PC-3 (cell line): ENCODE results near the gene EMC8. TPM values are rescaled to one million over a fixed set of nuclear protein-coding genes. Genes with fewer than 3 reads are reported as not detected.

Experiments
- ATAC-seq: fragments of 200-7000 bp; cut with Tn5 transposase; 2 replicates; pipeline ENCODE4 v1.9.1; 2020; ENCODE audit warnings: mild to moderate bottlenecking, moderate library complexity
- BruUV-seq: library from RNA; stranded (reverse); fragments of 400-500 nt; replicated peaks from 2 replicates; lab custom pipeline; 2021; lab: Mats Ljungman, UMichigan
- CTCF ChIA-PET: fragments of 300-600 bp; sonication (Branson Sonifier 250); formaldehyde crosslinking; loops from one replicate; lab custom pipeline; 2022; ENCODE audit warnings: antibody characterized with exemption; lab: Charles Lee
- POLR2A ChIA-PET: fragments of 300-600 bp; sonication (Branson Sonifier 250); formaldehyde crosslinking; loops from one replicate; lab custom pipeline; 2022; ENCODE audit warnings: antibody characterized with exemption; ENCODE audit not compliant: unreplicated experiment; lab: Charles Lee
- DNase-seq: peaks from one replicate; pipeline ENCODE4 v3.0.0-alpha.2; 2015
- H2AFZ ChIP-seq: fragments of 300-600 bp; sonication (generic); 2 replicates; pipeline ENCODE4 v1.6.0; 2016; ENCODE audit warnings: antibody characterized with exemption, low read length
- H3F3A ChIP-seq: fragments of 300-600 bp; sonication (generic); one replicate; pipeline ENCODE4 v1.6.0; 2017; ENCODE audit warnings: antibody characterized with exemption, low read length, control low read depth, mild to moderate bottlenecking; ENCODE audit not compliant: unreplicated experiment
- H3K27ac ChIP-seq: fragments of 300-600 bp; sonication (generic); 2 replicates; pipeline ENCODE4 v1.5.1; 2016; ENCODE audit warnings: mild to moderate bottlenecking, low read length
- H3K27me3 ChIP-seq: fragments of 300-600 bp; sonication (generic); 2 replicates; pipeline ENCODE4 v1.6.1; 2016; ENCODE audit warnings: low read length, mixed read lengths
- H3K36me3 ChIP-seq: fragments of 300-600 bp; sonication (generic); 2 replicates; pipeline ENCODE4 v1.6.1; 2016; ENCODE audit warnings: low read depth, mixed run types, low read length, mixed read lengths
- H3K4me1 ChIP-seq: fragments of 300-600 bp; sonication (generic); 2 replicates; pipeline ENCODE4 v1.5.1; 2016; ENCODE audit warnings: low read length; ENCODE audit not compliant: insufficient read depth
- H3K4me2 ChIP-seq: fragments of 300-600 bp; sonication (generic); 2 replicates; pipeline ENCODE4 v1.6.0; 2016; ENCODE audit warnings: low read length
- H3K4me3 ChIP-seq: fragments of 300-600 bp; sonication (generic); 2 replicates; pipeline ENCODE4 v1.5.1; 2016; ENCODE audit warnings: mild to moderate bottlenecking, low read length, mixed read lengths
- H3K79me2 ChIP-seq: fragments of 300-600 bp; sonication (generic); 2 replicates; pipeline ENCODE4 v1.6.1; 2017; ENCODE audit warnings: low read length, mixed read lengths
- H3K9ac ChIP-seq: fragments of 300-600 bp; sonication (generic); 2 replicates; pipeline ENCODE4 v1.6.0; 2016; ENCODE audit warnings: mild to moderate bottlenecking, low read length
- H3K9me2 ChIP-seq: fragments of 300-600 bp; sonication (generic); replicated peaks from 2 replicates; pipeline ENCODE4 v1.6.1; 2016; ENCODE audit warnings: mixed run types, low read length, mixed read lengths
- H3K9me3 ChIP-seq: fragments of 300-600 bp; sonication (generic); 2 replicates; pipeline ENCODE4 v1.6.1; 2016; ENCODE audit warnings: low read length, mixed read lengths
- H4K20me1 ChIP-seq: fragments of 300-600 bp; sonication (generic); 2 replicates; pipeline ENCODE4 v1.6.1; 2016; ENCODE audit warnings: low read length, mixed read lengths
- CTCF ChIP-seq: fragments of 300-600 bp; sonication (generic); conservative IDR thresholded peaks from 2 replicates; pipeline ENCODE4 v1.5.1; 2017; ENCODE audit warnings: antibody characterized with exemption, low read depth, mild to moderate bottlenecking, low read length
- EZH2 ChIP-seq: fragments of 300-600 bp; sonication (generic); IDR thresholded peaks from one replicate; pipeline ENCODE4 v1.6.1; 2017; ENCODE audit warnings: antibody characterized with exemption, mild to moderate bottlenecking, low read length; ENCODE audit not compliant: unreplicated experiment
- EZH2phosphoT487 ChIP-seq: fragments of 300-600 bp; sonication (generic); IDR thresholded peaks from 2 replicates; pipeline ENCODE4 v1.6.1; 2018; ENCODE audit warnings: mild to moderate bottlenecking, antibody characterized with exemption, low read length, borderline replicate concordance
- intact Hi-C: fragments of 100-400 bp; cut with micrococcal nuclease; formaldehyde crosslinking; loops from 2 replicates; pipeline ENCODE4 v1.9.0; 2023
- total RNA-seq: library from RNA; depleted of rRNA; stranded (reverse); fragments of >200 nt; gene quantifications from 2 replicates; pipeline ENCODE4 v1.2.3, GENCODE V29; 2014

EMC8 gene
- total RNA-seq, 1 experiment from 2014 or later, result 46.1 TPM

GRCh38 chr16:85829171-85829719 lies 29.9 kb upstream of the EMC8 start:
- intact Hi-C loops, result loop anchor here (10.0 kb wide), 1 partner anchor 66 kb away; the partner anchor contains the start of gene IRF8

GRCh38 chr16:85828166-85828565 lies 28.8 kb upstream of the EMC8 start:
- POLR2A ChIA-PET, result no interaction called here
- no peak for ATAC-seq
- no peak for DNase-seq
- intact Hi-C loops, result loop anchor here (10.0 kb wide), 1 partner anchor 67 kb away; the partner anchor contains the start of gene IRF8
- Histone ChIP-seq H3K79me2 (no peaks in the 10 kb centered on the region), H2AFZ (no peak overlapping the region), H3K27ac (no peak overlapping the region), H3K9me2 (no peaks in the 10 kb centered on the region), H3K27me3 (peaks cover 63% of the 10 kb centered on the region), H3K4me3 (no peak overlapping the region), H3K9ac (no peak overlapping the region), H3F3A (no peaks in the 10 kb centered on the region), H3K4me1 (no peaks in the 10 kb centered on the region), H3K36me3 (no peaks in the 10 kb centered on the region), H4K20me1 (no peaks in the 10 kb centered on the region), H3K9me3 (no peaks in the 10 kb centered on the region), H3K4me2 (no peak overlapping the region)
- CTCF ChIA-PET, result no interaction called here
- TF ChIP-seq CTCF (no peak), EZH2 (no peak), EZH2phosphoT487 (no peak)
- BruUV-seq, result no TSS peak

More at GRCh38 chr16:85829171-85829719, 29.9 kb upstream of the EMC8 start:
- Histone ChIP-seq H3K4me3 (no peak overlapping the region), H2AFZ (no peak overlapping the region), H3K79me2 (no peaks in the 10 kb centered on the region), H4K20me1 (no peaks in the 10 kb centered on the region), H3K27ac (no peak overlapping the region), H3K36me3 (no peaks in the 10 kb centered on the region), H3K9ac (no peak overlapping the region), H3K9me2 (no peaks in the 10 kb centered on the region), H3K27me3 (peaks cover 63% of the 10 kb centered on the region), H3F3A (no peaks in the 10 kb centered on the region), H3K4me2 (no peak overlapping the region), H3K4me1 (no peaks in the 10 kb centered on the region), H3K9me3 (no peaks in the 10 kb centered on the region)
- POLR2A ChIA-PET, result no interaction called here
- CTCF ChIA-PET, result no interaction called here
- no peak for DNase-seq
- no peak for ATAC-seq
- BruUV-seq, result no TSS peak
- TF ChIP-seq CTCF (no peak), EZH2 (no peak), EZH2phosphoT487 (no peak)

GRCh38 chr16:85826686-85827247 lies 27.4 kb upstream of the EMC8 start:
- H3F3A ChIP-seq, result no peaks in the 10 kb centered on the region
- no peak overlapping the region for H3K27ac ChIP-seq
- peaks cover 63% of the 10 kb centered on the region for H3K27me3 ChIP-seq
- no peak for TF ChIP-seq CTCF
- H3K36me3 ChIP-seq, result no peaks in the 10 kb centered on the region
- ChIA-PET CTCF (no interaction called here), POLR2A (no interaction called here)
- no peaks in the 10 kb centered on the region for H3K9me2 ChIP-seq
- H3K4me1 ChIP-seq, result no peaks in the 10 kb centered on the region
- no peaks in the 10 kb centered on the region for H3K79me2 ChIP-seq
- no TSS peak for BruUV-seq
- intact Hi-C loops, result loop anchor here (10.0 kb wide), 1 partner anchor 68 kb away; the partner anchor contains the start of gene IRF8
- H3K9me3 ChIP-seq, result no peaks in the 10 kb centered on the region
- no peak overlapping the region for H3K4me2 ChIP-seq
- H4K20me1 ChIP-seq, result no peaks in the 10 kb centered on the region
- H3K4me3 ChIP-seq, result no peak overlapping the region
- DNase-seq (no peak), ATAC-seq (no peak)
- H3K9ac ChIP-seq, result no peak overlapping the region
- no peak overlapping the region for H2AFZ ChIP-seq
